Common myeloid progenitor, CD34-positive (primary cell): ENCODE results near the gene C5orf34.
A peak's percentile ranks its signal among the peaks of the same experiment; 100 is the strongest.
"Not testable (repeated sequence)": the region's sequence is repeated elsewhere in the genome, so short reads cannot be mapped to it uniquely, and the experiment has no call there.

Source experiments
- CTCF ChIA-PET: fragments of 350-600 bp; sonication (Branson Sonifier 250); formaldehyde crosslinking; loops from one replicate; lab custom pipeline; 2021; ENCODE audit warnings: antibody characterized with exemption; lab: Charles Lee
- POLR2A ChIA-PET: fragments of 350-600 bp; sonication (Branson Sonifier 250); formaldehyde crosslinking; loops from one replicate; lab custom pipeline; 2021; ENCODE audit warnings: antibody characterized with exemption; lab: Charles Lee
- DNase-seq, 3 donors: peaks; one replicate each; pipeline versions ENCODE4 v3.0.0 to v3.0.0-alpha.2; 2013
- H3K27ac ChIP-seq, 2 experiments: 1 replicate in 1 of 2; 2 replicates in 1 of 2; pipeline ENCODE4 v1.7.0; 2013; ENCODE audit warnings: inconsistent platforms in 2 of 2, low read length in 2 of 2, mild to moderate bottlenecking in 2 of 2, low read depth in 1 of 2, moderate library complexity in 1 of 2; ENCODE audit not compliant: severe bottlenecking in 2 of 2, insufficient read depth in 1 of 2, poor library complexity in 1 of 2
- H3K27me3 ChIP-seq, 5 experiments: replicated peaks in 2 of 5; 1 replicate in 3 of 5; 2 replicates in 2 of 5; pipeline versions ENCODE4 v1.6.1 to v1.7.0; 2013; ENCODE audit warnings: low read length in 4 of 5, mild to moderate bottlenecking in 2 of 5, moderate library complexity in 2 of 5, inconsistent platforms in 1 of 5; ENCODE audit not compliant: insufficient read depth in 5 of 5, control insufficient read depth in 4 of 5
- H3K36me3 ChIP-seq, 4 experiments: 1 replicate in 2 of 4; 2 replicates in 2 of 4; pipeline versions ENCODE4 v1.6.1 to v1.7.0; 2013; ENCODE audit warnings: low read length in 3 of 4, control low read depth in 1 of 4, mild to moderate bottlenecking in 1 of 4; ENCODE audit not compliant: control insufficient read depth in 4 of 4, insufficient read depth in 4 of 4
- H3K4me1 ChIP-seq, 4 experiments: 1 replicate in 3 of 4; 2 replicates in 1 of 4; pipeline versions ENCODE4 v1.6.1 to v1.7.1; 2013; ENCODE audit warnings: low read length in 3 of 4, mild to moderate bottlenecking in 3 of 4, control low read depth in 1 of 4, inconsistent platforms in 1 of 4, moderate library complexity in 1 of 4; ENCODE audit not compliant: control insufficient read depth in 4 of 4, insufficient read depth in 4 of 4; ENCODE audit errors: control extremely low read depth in 1 of 4
- H3K4me3 ChIP-seq, 7 experiments: 1 replicate in 4 of 7; 2 replicates in 3 of 7; pipeline versions ENCODE4 v1.5.1 to v1.7.0; 2013; ENCODE audit warnings: mild to moderate bottlenecking in 7 of 7, low read length in 6 of 7, moderate library complexity in 6 of 7, inconsistent platforms in 2 of 7, low read depth in 2 of 7, control low read depth in 1 of 7; ENCODE audit not compliant: insufficient read depth in 4 of 7, control insufficient read depth in 1 of 7; ENCODE audit errors: extremely low read depth in 1 of 7
- H3K9me3 ChIP-seq, 5 experiments: 1 replicate in 4 of 5; 2 replicates in 1 of 5; pipeline versions ENCODE4 v1.6.1 to v1.7.1; 2013; ENCODE audit warnings: low read length in 4 of 5, mild to moderate bottlenecking in 2 of 5, inconsistent platforms in 1 of 5, low read depth in 1 of 5, moderate library complexity in 1 of 5; ENCODE audit not compliant: control insufficient read depth in 4 of 5, insufficient read depth in 2 of 5; ENCODE audit errors: control extremely low read depth in 1 of 5
- WGBS: methylation state at CpG from one replicate; pipeline ENCODE4 v1.1.5; 2013; ENCODE audit not compliant: insufficient coverage; 5-methylcytosine and 5-hydroxymethylcytosine counted together

C5orf34 gene

DNA sequence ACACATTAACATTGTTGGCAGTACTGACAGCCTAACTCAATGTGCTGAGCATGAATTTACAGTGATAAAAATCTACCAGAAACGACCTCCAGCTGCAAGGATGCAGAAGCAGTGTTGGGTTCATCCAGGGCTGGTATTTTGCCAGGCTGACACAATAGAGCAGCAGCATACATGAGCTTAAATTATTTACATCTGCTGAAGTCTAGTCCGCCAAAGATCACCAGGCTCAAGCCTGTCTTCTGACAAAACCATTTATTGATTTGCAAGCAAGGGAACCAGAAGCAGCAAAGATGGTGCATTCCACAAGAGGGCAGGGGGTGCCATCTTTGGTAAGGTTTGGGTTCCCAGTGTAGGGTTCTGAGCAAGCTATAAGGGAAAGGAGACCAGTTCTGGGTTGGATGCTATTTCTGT lies 8.7 kb upstream of the C5orf34 start:
- 72% methylated on average over 2 of the region's 2 CpGs for WGBS
- Histone ChIP-seq H3K4me3 (no peak overlapping the region), H3K4me1 (no peaks in the 10 kb centered on the region), H3K27me3 (no peaks in the 10 kb centered on the region), H3K9me3 (peaks cover 0 to 4% (median 0%) of the 10 kb centered on the region in 5 experiments), H3K36me3 (peaks cover 12 to 39% (median 25%) of the 10 kb centered on the region in 4 experiments), H3K27ac (no peak overlapping the region)
- DNase-seq: no peak
- CTCF ChIA-PET: interaction anchor here (1.4 kb wide), 1 partner anchor 32 kb away, joined by 4 read pairs; no protein-coding TSS in a partner anchor
- POLR2A ChIA-PET: no interaction called here

GRCh38 chr5:43520615-43521014 lies 5.7 kb upstream of the C5orf34 start:
- POLR2A ChIA-PET: no interaction called here
- WGBS: 100% methylated on average over 1 of the region's 1 CpG
- H3K9me3 ChIP-seq: peaks cover 0 to 4% (median 0%) of the 10 kb centered on the region in 5 experiments

DNA sequence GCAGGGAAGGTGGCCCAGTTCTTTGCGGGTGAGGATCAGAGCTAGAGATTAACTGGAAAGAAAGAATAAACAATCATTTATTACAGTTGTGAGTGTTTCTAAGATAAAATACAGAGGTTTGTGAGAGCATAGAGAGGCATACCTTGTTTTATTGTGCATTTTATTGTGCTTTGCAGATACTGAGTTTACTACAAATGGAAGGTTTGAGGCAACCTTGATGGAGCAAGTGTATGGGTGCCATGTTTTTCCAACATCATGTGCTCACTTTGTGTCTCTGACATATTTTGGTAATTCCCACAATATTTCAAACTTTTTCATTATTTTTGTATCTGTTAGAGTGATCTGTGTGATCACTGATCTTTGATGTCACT lies 715 bp upstream of the C5orf34 start:
- peak overlapping the region; percentile 66 to 90 for H3K27ac ChIP-seq
- H3K9me3 ChIP-seq: no peaks in the 10 kb centered on the region
- H3K4me3 ChIP-seq: peak overlapping the region in 6 of 7 experiments; percentile 74 to 96 (median 88)
- POLR2A ChIA-PET: interaction anchor here (0.7 kb wide), 1 partner anchor 473 kb away, joined by 3 read pairs; no protein-coding TSS in a partner anchor
- H3K4me1 ChIP-seq: peaks cover 7 to 26% (median 23%) of the 10 kb centered on the region in 4 experiments
- CTCF ChIA-PET: interaction anchor here (0.7 kb wide), 1 partner anchor 9 kb away, joined by 4 read pairs; no protein-coding TSS in a partner anchor
- 0% methylated on average over 1 of the region's 1 CpG for WGBS
- no peak for DNase-seq
- no peaks in the 10 kb centered on the region for H3K36me3 ChIP-seq
- no peaks in the 10 kb centered on the region for H3K27me3 ChIP-seq

More at GRCh38 chr5:43520615-43521014, 5.7 kb upstream of the C5orf34 start:
- Histone ChIP-seq H3K4me3 (no peak overlapping the region), H3K27ac (no peak overlapping the region), H3K4me1 (peaks cover 0 to 4% (median 3%) of the 10 kb centered on the region in 4 experiments), H3K27me3 (no peaks in the 10 kb centered on the region), H3K36me3 (peaks cover 5 to 20% (median 15%) of the 10 kb centered on the region in 4 experiments)
- CTCF ChIA-PET: interaction anchor here (0.6 to 1.1 kb wide), 2 partner anchors 27 to 142 kb away, joined by 3 read pairs; no protein-coding TSS in a partner anchor
- DNase-seq: no peak

- 3% methylated on average over 6 of the region's 6 CpGs for WGBS
- CTCF ChIA-PET: interaction anchor here (1.0 kb wide), 1 partner anchor 41 kb away, joined by 3 read pairs; no protein-coding TSS in a partner anchor
- Histone ChIP-seq H3K4me1 (peaks cover 7 to 26% (median 23%) of the 10 kb centered on the region in 4 experiments), H3K4me3 (peak overlapping the region; percentile 74 to 96 (median 86)), H3K36me3 (no peaks in the 10 kb centered on the region), H3K27ac (peak overlapping the region; percentile 66 to 90), H3K27me3 (no peaks in the 10 kb centered on the region), H3K9me3 (no peaks in the 10 kb centered on the region)
- DNase-seq: no peak
- POLR2A ChIA-PET: interaction anchor here (1.0 to 1.2 kb wide), 2 partner anchors 30 to 89 kb away, joined by 4 to 9 read pairs; partner anchors contain the start of genes NNT and TMEM267
Observed at GRCh38 chr5:43514471-43514815, 505 bp downstream of the C5orf34 start.

DNA sequence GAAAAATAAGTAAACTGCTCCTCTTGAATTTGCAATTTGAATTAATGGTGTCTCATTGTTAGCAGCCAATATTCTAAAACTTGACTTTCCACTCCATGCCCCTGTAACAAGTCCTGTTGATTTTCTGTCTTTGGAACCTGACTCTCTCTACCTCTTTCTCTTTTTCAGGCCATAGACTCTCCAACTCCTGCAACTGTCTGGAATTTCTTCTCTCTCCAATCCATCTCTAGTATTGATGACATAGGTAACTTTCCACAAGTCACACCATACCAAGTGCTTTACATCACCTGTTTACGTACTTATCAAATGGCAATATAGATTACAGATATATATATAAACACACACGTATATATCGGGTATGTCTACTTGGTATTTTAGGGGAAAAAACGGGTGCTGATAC lies 923 bp downstream of the C5orf34 start:
- Histone ChIP-seq H3K9me3 (no peaks in the 10 kb centered on the region), H3K27me3 (no peaks in the 10 kb centered on the region), H3K27ac (peak overlapping the region; percentile 66 to 90), H3K4me3 (peak overlapping the region in 6 of 7 experiments; percentile 74 to 96 (median 88)), H3K36me3 (no peaks in the 10 kb centered on the region), H3K4me1 (peaks cover 7 to 26% (median 23%) of the 10 kb centered on the region in 4 experiments)
- WGBS: no CpG with 5 or more reads among the region's 4 CpGs
- POLR2A ChIA-PET: no interaction called here
- CTCF ChIA-PET: no interaction called here
- no peak for DNase-seq

- Histone ChIP-seq H3K4me1 (peaks cover 7 to 26% (median 23%) of the 10 kb centered on the region in 4 experiments), H3K36me3 (peaks cover 0 to 11% (median 5%) of the 10 kb centered on the region in 4 experiments)
- CTCF ChIA-PET, H3K4me3 ChIP-seq, H3K9me3 ChIP-seq, POLR2A ChIA-PET, H3K27me3 ChIP-seq, H3K27ac ChIP-seq, DNase-seq: not testable (repeated sequence)
- 99% methylated on average over 15 of the region's 36 CpGs for WGBS
Observed at GRCh38 chr5:43511062-43511461, 3.9 kb downstream of the C5orf34 start.

- ChIA-PET CTCF (interaction anchor here (1.0 to 2.2 kb wide), 3 partner anchors 10 to 15 kb away, joined by 3 to 7 read pairs (median 7); partner anchors contain the start of gene TMEM267), POLR2A (interaction anchor here (1.4 kb wide), 1 partner anchor 14 kb away, joined by 4 read pairs; the partner anchor contains the start of gene TMEM267)
- no peaks in the 10 kb centered on the region for H3K9me3 ChIP-seq
- 90% methylated on average over 1 of the region's 2 CpGs for WGBS
- H3K27me3 ChIP-seq: no peaks in the 10 kb centered on the region
- no peaks in the 10 kb centered on the region for H3K4me1 ChIP-seq
- H3K36me3 ChIP-seq: peaks cover 4 to 14% (median 11%) of the 10 kb centered on the region in 4 experiments
- no peak overlapping the region for H3K27ac ChIP-seq
- no peak overlapping the region for H3K4me3 ChIP-seq
- no peak for DNase-seq
Observed at GRCh38 chr5:43498581-43498980, 16.4 kb downstream of the C5orf34 start.
